COLO829 (cell line): ENCODE measurements around the gene CACNB2.

Experiments
- DNase-seq: peaks from one replicate; pipeline ENCODE4 v3.0.0; 2012; ENCODE audit warnings: low spot score

The CACNB2 gene

DNA sequence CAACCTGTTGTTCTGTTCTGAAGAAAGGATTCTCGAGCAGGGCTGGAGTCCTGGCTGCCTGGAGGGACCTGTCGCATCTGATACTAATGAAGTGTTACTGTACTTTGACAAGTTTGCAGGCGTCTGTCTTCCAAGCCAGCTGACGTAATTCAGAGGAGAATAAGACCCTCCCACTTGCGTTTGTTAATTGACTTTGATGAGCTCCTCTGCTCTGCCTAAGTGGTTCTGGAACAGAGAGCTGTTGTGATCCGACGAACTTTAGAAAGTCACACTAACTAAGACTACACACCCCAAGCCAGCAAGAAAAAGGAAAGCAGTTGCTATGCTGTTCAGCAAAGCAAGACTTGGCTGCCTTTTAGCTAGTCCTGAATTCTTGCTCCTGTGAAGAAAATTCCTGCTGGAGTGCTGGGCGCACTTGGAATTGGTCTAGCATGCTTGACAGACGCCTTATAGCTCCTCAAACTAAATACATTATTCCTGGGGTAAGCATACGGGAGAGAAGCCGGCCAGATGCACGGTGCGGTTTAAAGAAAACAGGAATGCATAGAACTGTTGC, 200.3 kb downstream of the CACNB2 start:
- no peak for DNase-seq

GRCh38 chr10:18341055-18341454, 200.8 kb downstream of the CACNB2 start:
- DNase-seq: no peak

DNA sequence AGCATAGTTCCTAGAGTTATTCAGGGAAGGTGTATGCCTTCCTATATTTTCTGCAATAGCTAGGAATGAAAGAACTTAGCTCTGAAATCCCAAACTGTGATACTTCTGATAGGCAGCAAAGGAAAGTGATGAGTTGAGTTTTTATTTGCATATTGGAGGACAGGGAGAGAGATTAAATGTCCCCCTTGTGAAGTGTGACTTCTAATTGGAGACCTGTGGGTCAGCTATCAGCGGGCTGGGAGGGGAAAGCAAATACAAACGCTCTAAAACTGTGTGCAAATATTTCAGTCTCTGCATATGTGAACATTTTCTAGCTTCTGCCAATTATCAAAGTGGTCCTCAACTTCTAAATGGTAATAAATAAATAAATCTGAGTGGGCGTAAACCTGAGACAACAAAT, 203.3 kb downstream of the CACNB2 start:
- no peak for DNase-seq

GRCh38 chr10:18345308-18345707, 205.1 kb downstream of the CACNB2 start:
- DNase-seq: no peak

GRCh38 chr10:18350340-18350739, 210.1 kb downstream of the CACNB2 start:
- no peak for DNase-seq

GRCh38 chr10:18351421-18351820, 211.2 kb downstream of the CACNB2 start:
- no peak for DNase-seq

GRCh38 chr10:18352175-18352574, 212.0 kb downstream of the CACNB2 start:
- DNase-seq: no peak

- DNase-seq: no peak
These were observed 219.6 kb downstream of the CACNB2 start for GRCh38 chr10:18359812-18360211.

GRCh38 chr10:18362892-18363291, 222.7 kb downstream of the CACNB2 start:
- DNase-seq: no peak

- no peak for DNase-seq
These were observed 225.0 kb downstream of the CACNB2 start for GRCh38 chr10:18364987-18365775.

- DNase-seq: no peak
These were observed 227.6 kb downstream of the CACNB2 start for GRCh38 chr10:18367840-18368239.

GRCh38 chr10:18368273-18368672, 228.0 kb downstream of the CACNB2 start:
- DNase-seq: no peak

DNA sequence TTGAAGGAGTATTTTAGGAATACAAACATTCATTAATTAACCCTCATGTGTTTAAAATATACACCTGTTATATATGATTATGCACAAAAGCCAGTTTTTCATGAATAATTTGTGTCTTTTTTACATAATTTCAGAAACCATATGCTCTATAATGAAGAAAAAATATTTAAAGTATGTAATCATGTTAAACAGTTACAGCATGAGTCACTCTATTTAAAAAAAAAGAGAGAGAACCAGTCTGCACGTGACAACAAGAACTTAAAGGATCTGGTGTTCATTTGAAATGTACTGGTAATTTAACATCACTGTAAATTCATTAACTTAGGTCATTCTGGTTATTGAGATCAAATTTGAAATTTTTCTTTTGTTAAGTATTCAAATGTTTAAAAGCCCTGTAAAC, 228.5 kb downstream of the CACNB2 start:
- no peak for DNase-seq

DNA sequence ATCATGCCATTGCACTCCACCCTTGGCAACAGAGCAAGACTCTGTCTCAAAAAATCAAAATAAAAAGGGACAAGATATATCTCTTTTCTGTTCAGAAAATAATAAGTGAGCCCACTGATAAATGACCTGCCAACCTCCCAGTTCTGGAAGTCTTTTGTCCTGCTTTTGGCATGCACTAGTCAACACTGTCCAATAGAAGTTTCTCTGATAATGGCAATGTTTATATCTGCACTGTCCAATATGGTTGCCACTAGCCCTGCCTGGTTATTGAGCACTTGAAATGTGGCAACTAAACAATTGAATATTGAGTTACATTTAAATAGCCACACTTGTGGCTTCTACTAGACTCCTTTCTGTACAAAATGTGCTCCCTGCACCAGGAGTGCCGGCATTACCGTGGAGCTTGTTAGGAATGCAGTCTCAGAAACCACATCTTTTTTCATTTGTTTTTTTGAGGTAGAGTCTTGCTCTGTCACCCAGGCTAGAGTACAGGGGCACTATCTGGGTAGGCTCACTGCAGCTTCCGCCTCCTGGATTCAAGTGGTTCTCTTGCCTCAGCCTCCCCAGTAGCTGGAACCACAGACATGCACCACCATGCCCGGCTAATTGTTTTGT, 229.7 kb downstream of the CACNB2 start:
- DNase-seq: no peak

- no peak for DNase-seq
These were observed 236.4 kb downstream of the CACNB2 start for GRCh38 chr10:18376650-18377049.

DNA sequence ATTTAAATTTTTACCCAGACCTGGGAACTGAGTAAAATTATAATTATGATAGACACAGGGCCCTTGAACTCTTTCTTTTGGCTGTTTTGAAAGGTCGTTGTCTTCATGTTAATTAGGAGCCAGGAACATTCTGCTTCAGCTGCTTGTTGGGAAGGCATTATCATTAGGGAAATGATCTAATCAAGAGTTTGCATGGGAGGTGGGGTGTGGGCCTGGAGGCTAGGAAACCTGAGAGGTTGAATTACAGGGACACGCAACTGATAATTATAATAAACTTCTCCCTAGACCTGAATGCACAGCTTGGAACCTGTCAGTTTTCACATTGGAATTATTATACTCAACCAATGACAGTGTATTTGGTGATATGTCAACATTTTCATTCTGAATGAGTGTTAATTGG, 237.7 kb downstream of the CACNB2 start:
- DNase-seq: no peak

DNA sequence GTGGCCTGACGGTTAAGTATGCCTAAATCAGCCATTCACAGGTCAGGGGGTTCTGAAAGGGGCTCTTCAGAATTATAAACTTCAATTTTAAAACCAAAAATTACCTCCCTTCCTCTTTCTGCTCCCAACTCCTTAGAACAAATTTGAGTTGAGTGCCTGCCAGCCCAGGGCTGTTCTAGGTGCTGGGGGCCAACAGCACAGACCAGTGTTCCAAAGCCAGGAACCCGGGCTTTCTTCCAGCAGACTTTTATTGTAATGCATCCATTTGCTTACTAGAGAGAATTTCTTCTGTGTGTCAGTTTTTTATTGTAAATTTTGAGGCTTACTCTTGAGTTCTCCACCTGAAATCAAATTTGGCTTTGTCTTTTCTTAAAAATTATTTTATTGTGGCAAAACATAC, 238.5 kb downstream of the CACNB2 start:
- no peak for DNase-seq

DNA sequence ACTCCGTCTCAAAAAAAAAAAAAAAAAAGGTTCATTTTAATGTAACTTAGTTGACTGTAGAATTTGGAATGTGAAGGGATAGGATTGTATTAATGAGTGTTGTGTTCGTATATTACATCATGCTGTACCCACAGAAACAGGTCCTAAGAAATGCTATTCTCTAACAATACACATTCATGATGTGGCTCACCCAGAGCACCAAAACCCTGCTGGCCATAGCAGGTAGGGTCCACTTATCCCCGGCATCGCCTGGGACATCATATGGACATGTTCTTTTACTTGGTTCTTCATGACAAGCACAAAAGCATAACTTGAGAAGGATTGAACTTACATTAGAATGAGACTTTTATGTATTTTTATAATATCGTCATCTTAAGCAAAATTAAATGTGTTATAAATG, 241.5 kb downstream of the CACNB2 start:
- no peak for DNase-seq

- DNase-seq: no peak
These were observed 257.7 kb downstream of the CACNB2 start for GRCh38 chr10:18397906-18398305.

- DNase-seq: no peak
These were observed 258.9 kb downstream of the CACNB2 start for GRCh38 chr10:18399158-18399557.

DNA sequence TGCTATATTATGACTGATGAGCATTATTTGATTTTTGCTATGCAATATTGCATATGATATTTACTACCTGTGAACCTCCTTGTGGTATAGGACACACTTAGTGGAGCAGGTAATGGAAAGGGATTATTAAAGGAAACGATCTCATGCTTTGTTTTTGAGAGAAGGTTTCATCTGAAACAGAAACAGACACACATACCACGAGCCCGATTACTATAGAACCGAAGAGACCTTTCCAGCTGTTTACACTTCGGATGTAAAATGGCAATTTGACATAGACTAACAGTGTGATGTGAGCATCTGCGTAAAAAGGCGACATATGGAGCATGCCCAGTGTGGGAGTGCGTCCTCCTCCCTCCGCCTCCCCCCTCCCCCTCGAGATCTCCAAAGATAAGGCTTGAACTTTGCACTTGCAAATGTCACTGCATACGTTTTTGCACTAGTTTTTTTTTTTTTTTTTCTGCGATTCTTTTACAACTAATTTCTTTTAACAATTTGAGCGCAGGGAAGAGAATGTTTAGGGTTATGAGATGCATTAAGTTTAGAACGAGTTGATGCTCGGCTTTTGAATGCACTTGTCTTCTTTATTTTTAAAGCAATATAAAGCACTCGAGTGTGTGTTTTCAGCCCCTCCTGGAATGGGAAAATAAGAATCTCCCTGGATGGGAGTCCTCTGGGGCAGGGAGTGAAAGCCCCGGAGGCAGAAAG, 260.1 kb downstream of the CACNB2 start:
- no peak for DNase-seq

- DNase-seq: no peak
These were observed 260.7 kb downstream of the CACNB2 start for GRCh38 chr10:18400906-18401245.
